A172 (cell line): ENCODE data around the gene MKNK2. TPM values are rescaled to one million over a fixed set of nuclear protein-coding genes. Genes with fewer than 3 reads are reported as not detected.

ENCODE experiments used
- DNase-seq: peaks from one replicate; pipeline ENCODE4 v3.0.0-alpha.2; 2015; ENCODE audit warnings: low spot score
- total RNA-seq: library from RNA; depleted of rRNA; stranded (reverse); fragments of >200 nt; shearing (Covaris generic); gene quantifications from 2 replicates; pipeline ENCODE4 v1.2.3, GENCODE V29; 2014

MKNK2 gene
- total RNA-seq, 1 experiment from 2014 or later, result 53.8 TPM

GRCh38 chr19:2032296-2032941 lies 18.6 kb downstream of the MKNK2 start:
- DNase-seq, result peak; percentile 96

DNA sequence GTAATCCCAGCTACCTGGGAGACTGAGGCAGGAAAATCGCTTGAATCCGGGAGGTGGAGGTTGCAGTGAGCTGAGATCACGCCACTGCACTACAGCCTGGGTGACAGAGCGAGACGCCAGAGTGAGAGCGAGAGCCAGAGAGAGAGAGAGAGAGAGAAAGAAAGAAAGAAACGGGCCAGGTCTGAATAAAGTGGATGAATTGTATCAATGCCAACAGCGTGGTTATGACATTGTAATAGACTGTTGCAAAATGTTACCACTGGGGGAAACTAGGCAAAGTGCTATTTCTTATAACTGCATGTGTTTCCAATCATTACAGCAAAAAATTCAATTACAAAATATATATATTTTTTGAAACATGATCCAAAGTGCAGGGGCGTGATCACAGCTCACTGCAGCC lies 23.7 kb downstream of the MKNK2 start:
- peak; percentile 52 for DNase-seq

- DNase-seq, result no peak
Measured at GRCh38 chr19:2026770-2027169, 24.3 kb downstream of the MKNK2 start.

- no peak for DNase-seq
Measured at GRCh38 chr19:2022289-2022688, 28.8 kb downstream of the MKNK2 start.

DNA sequence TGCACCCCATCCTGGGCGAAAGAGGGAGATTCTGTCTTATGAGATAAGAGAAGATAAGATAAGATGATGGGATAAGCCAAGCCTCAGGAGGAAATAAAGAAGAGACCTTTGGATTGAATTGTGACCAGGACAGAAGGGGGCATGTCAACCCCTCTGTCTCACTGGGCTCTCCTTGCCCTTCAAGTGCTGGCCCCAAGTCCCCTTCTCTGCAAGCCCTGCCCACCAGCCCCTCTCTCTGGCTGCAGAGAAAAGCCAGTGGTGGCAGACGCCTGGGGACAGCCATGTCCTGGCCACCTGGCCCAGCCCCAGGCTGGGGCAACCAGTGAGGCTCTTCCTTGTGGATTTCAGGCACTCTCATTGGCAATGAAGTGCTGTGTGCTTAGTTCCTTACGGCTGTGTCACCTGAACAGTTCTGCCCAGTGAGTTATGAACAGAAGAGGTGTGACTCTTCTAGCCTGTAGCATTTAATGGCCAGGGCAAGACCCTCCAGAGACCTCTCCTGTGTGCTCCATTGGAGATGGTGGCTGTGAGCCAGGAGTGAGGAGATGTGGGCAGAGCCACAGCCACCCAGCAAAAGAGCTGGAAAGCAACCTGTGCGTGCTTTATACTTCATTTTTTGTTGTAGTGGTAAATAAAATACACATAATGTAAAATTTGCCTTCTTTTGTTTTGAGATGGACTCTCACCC lies 29.4 kb downstream of the MKNK2 start:
- no peak for DNase-seq

- no peak for DNase-seq
Measured at GRCh38 chr19:2018752-2019151, 32.3 kb downstream of the MKNK2 start.

GRCh38 chr19:2016041-2016807 lies 34.8 kb downstream of the MKNK2 start:
- DNase-seq, result peak; percentile 84

GRCh38 chr19:2015608-2015950 lies 35.5 kb downstream of the MKNK2 start, which contains the start of gene BTBD2:
Gene BTBD2, minus strand, starts transcription at chr19:2015714. Its CDS starts 11 bp downstream, at chr19:2015703.
- peak; percentile 29 for DNase-seq

GRCh38 chr19:2014731-2015607 lies 36.1 kb downstream of the MKNK2 start:
- no peak for DNase-seq

- no peak for DNase-seq
Measured at GRCh38 chr19:2014131-2014571, 36.9 kb downstream of the MKNK2 start.

DNA sequence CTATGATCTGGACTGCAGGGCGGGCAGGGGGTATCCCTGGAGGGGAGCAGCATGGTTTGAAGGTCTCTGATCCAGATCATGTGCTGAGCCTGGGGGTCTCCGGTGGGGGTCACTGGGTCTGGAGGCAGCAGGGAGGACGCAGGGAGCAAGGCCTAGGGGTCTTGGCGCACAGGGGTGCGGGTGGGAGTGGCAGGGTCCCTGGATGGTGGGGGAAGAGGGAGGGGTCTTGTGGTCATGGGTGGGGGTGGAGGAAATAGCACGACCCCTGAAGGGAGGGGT lies 37.4 kb downstream of the MKNK2 start:
- no peak for DNase-seq

- no peak for DNase-seq
Measured at GRCh38 chr19:2012941-2013682, 37.9 kb downstream of the MKNK2 start.

DNA sequence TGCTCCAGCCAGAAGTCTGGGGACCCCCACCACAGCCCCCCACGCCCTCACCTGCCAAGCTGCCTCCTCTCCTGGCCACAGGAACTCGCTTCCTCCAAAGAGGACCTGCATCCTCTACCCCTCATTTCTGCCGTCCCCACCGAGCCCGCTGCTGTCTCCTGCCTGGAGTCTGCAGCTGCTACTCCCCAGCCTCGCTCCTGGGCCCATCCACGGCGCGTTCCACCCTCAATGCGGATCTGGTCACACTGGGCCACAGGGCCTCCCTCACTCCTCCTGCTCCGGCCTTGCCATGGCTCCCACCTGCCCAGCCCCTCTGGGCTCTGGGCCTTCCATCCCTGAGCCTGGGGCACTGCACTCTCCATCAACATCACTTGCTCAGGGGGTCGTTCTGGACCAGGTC lies 39.9 kb downstream of the MKNK2 start:
- DNase-seq, result no peak

GRCh38 chr19:2010135-2010668 lies 40.8 kb downstream of the MKNK2 start:
- DNase-seq, result no peak

- no peak for DNase-seq
Measured at GRCh38 chr19:2003874-2004273, 47.2 kb downstream of the MKNK2 start.

GRCh38 chr19:1999856-2000515 lies 51.1 kb downstream of the MKNK2 start:
- no peak for DNase-seq

GRCh38 chr19:1998712-1999708 lies 52.0 kb downstream of the MKNK2 start:
- no peak for DNase-seq

DNA sequence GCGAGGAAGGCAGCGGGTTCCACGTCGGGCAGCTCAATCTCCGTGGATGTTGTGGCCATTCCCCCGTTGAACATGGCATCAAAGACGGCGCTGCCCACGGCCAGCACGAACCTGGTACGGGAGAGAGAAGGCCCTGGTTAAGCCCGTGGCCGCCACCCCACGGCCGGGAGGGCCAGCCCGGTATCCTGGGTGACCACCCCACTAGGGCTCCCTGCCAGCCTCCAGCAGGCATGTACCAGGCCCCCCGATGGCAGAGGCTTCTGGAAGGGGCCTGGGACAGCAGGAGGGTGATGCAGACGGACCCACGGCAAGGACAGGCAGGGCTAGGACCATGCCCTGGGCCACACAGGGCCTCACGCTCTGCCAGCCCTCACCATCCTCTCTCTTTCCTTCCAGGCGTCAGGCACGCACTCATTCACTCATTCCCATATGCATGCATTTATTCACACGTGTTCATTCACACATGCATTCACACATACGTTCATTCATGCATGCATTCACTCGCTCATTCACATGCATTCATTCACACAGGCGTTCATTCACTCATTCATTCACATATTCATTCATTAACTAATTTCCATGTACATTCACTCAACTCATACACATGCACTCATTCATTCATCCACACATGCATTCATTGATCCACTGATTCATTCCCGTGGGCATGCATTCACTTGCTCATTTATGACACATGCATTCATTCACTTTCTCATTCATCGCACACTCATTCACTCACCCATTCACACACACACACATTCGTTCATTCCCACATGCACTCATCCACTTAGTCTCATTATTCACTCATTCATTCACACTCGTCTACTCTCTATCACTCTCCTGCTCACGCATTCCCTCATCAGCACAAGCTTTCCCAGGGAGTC lies 53.5 kb downstream of the MKNK2 start:
- DNase-seq, result no peak
